Fibroblast of pulmonary artery (primary cell): Measurements from ENCODE around the gene CCDC185.

Source experiments
- DNase-seq: peaks from one replicate; pipeline ENCODE4 v3.0.0-alpha.2; 2010; ENCODE audit warnings: low read depth
- H3K4me3 ChIP-seq: replicated peaks from 2 replicates; pipeline ENCODE4 v1.5.1; 2011; ENCODE audit warnings: low read depth, mild to moderate bottlenecking, control low read depth, low read length, moderate library complexity
- TF ChIP-seq, protein P1 (sequence below): IDR thresholded peaks from 2 replicates; pipeline ENCODE4 v1.5.1; 2011; ENCODE audit warnings: mild to moderate bottlenecking, control low read depth, low read length, inconsistent platforms; ENCODE audit errors: missing control alignments

The CCDC185 gene

DNA sequence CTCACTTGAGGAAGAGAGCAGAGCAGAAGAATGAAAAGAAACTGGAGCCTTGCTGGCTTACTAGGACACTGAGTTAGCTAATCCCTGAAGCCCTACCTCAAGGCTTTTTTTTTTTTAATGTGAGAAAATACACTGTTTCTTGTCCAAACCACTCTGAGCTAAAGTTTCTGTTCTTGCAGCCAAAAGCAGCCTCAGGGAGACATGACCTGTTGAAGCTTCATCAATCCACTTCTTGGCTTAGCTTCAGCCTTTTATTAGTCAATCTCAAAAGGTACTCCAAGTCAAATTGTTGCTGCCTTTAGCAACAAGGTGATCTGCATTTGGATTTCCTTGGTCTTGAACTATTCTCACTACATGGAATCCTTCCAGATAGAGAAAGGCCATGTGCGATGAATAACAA, 33.7 kb downstream of the CCDC185 start:
- no peak for DNase-seq
- TF ChIP-seq, protein P1, sequence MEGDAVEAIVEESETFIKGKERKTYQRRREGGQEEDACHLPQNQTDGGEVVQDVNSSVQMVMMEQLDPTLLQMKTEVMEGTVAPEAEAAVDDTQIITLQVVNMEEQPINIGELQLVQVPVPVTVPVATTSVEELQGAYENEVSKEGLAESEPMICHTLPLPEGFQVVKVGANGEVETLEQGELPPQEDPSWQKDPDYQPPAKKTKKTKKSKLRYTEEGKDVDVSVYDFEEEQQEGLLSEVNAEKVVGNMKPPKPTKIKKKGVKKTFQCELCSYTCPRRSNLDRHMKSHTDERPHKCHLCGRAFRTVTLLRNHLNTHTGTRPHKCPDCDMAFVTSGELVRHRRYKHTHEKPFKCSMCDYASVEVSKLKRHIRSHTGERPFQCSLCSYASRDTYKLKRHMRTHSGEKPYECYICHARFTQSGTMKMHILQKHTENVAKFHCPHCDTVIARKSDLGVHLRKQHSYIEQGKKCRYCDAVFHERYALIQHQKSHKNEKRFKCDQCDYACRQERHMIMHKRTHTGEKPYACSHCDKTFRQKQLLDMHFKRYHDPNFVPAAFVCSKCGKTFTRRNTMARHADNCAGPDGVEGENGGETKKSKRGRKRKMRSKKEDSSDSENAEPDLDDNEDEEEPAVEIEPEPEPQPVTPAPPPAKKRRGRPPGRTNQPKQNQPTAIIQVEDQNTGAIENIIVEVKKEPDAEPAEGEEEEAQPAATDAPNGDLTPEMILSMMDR, result no peak
- no peak overlapping the region for H3K4me3 ChIP-seq

DNA sequence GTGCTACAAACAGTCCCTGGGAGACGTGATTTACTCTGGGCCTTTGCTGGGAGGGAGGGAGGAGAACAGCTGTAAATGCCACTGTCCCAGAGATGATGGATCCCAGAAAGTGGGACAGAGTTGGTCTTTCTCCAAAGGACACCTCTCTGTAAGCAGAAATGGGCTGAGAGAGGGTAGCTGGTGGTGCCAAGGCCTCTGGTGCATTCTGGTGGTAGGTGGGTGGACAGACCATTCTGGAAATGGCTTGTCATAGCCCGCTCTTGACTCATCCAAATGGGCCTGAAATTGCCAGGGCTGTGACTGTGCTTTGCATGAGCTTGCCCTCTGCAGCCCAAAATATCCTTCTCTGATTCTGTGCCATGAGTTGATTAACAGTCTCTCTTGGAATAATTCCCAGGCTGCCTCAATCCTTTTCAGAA, 36.1 kb downstream of the CCDC185 start:
- TF ChIP-seq, protein P1, result no peak
- no peak for DNase-seq

GRCh38 chr1:223429821-223430220, 36.6 kb downstream of the CCDC185 start:
- no peak overlapping the region for H3K4me3 ChIP-seq
- TF ChIP-seq, protein P1, result no peak
- no peak for DNase-seq

More for the DNA sequence above, 36.1 kb downstream of the CCDC185 start:
- no peak overlapping the region for H3K4me3 ChIP-seq

DNA sequence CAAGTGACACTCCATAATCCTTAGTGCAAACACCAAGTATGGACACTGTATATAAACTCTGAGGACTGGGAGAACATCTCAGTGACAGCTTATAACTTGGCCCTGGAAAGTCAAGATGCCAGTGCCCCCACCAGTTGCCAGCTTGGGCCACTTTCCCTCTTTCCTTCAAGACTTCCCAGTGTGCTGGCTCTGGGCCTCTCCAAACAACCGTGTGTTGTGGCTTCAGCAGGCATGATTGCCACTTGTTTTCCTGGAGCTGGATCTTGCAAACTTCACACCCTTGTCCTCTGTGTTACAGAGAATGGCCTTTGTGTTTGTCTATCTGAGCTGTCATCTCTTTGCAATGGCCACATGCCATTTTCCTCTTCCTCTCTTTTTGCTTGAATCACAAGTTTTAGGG, 37.0 kb downstream of the CCDC185 start:
- DNase-seq, result no peak

DNA sequence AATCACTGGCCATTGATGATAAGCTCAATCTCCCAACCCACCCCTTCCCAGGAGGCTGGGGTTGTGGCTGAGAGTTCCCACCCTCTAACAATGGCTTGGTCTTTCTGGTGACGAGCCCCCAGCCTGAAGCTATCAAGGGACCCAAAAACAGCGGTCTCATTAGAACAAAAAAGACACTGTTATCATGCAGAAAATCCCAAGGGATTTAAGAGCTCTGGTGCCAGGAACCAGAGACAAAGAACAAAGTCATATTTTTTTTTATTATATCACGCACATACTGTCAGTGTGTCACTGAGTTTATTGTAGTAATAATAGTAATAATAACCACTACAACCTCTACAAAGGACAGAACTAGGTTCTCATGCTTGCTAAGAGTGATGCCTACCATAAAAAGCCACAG, 43.9 kb downstream of the CCDC185 start:
- no peak for DNase-seq
- H3K4me3 ChIP-seq, result no peak overlapping the region
- TF ChIP-seq, protein P1, result no peak

More for the DNA sequence above, 37.0 kb downstream of the CCDC185 start:
- no peak overlapping the region for H3K4me3 ChIP-seq
- TF ChIP-seq, protein P1, result no peak

GRCh38 chr1:223443397-223443796, 50.2 kb downstream of the CCDC185 start:
- H3K4me3 ChIP-seq, result no peak overlapping the region
- DNase-seq, result no peak
- TF ChIP-seq, protein P1, result no peak

DNA sequence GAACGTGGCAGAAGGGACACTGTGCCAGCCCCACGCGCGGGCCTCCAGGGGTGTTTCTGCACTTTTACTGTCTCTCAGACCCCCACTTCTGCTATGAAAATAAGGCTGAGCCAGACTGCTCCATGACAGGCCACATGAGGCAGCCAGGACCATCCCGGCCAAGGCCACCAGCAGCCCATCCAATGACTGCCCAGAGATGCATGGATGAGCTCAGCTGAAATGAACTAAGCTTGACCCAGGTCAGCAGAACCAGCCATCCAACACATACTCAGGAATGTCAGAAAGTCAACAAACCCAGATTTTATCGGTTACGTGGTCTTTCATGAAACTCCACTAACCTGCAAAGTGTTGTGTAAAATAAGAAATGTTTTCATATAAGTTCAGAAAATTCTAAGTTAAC, 51.2 kb downstream of the CCDC185 start:
- TF ChIP-seq, protein P1, result no peak
- H3K4me3 ChIP-seq, result no peak overlapping the region
- no peak for DNase-seq
